GM12878 (cell line): Measurements from ENCODE around the gene ADD2. TPM values are rescaled to one million over a fixed set of nuclear protein-coding genes. Genes with fewer than 3 reads are reported as not detected.

Experiments
- ATAC-seq: fragments of 200-7000 bp; cut with Tn5 transposase; 3 replicates; pipeline ENCODE4 v1.9.1; 2020; ENCODE audit warnings: mild to moderate bottlenecking, moderate library complexity
- BruUV-seq: library from RNA; stranded (reverse); fragments of 400-500 nt; replicated peaks from 2 replicates; lab custom pipeline; 2021; lab: Mats Ljungman, UMichigan
- CTCF ChIA-PET: fragments of 300-600 bp; sonication (Branson Sonifier 250); formaldehyde crosslinking; extraction: SDS; loops from one replicate; lab custom pipeline; 2021; ENCODE audit warnings: inconsistent platforms; lab: Yijun Ruan, JAX
- POLR2A ChIA-PET: fragments of 350-600 bp; formaldehyde crosslinking; extraction: SDS; loops from one replicate; lab custom pipeline; 2021; ENCODE audit warnings: inconsistent platforms; lab: Charles Lee
- RAD21 ChIA-PET: fragments of 300-600 bp; sonication (Branson Sonifier 250); formaldehyde crosslinking; loops from one replicate; lab custom pipeline; 2023; ENCODE audit warnings: antibody characterized with exemption; ENCODE audit not compliant: unreplicated experiment; lab: Charles Lee
- SMC1A ChIA-PET: fragments of 300-600 bp; sonication (Branson Sonifier 250); formaldehyde crosslinking; loops from one replicate; lab custom pipeline; 2023; ENCODE audit not compliant: unreplicated experiment, uncharacterized antibody; lab: Charles Lee
- DNase-seq: peaks from one replicate; pipeline ENCODE4 v3.0.0-alpha.2; 2011; ENCODE audit warnings: low read depth, low spot score
- FAIRE-seq: peaks from 3 replicates; lab custom pipeline; 2011; peaks lifted over from hg19 to GRCh38; lab: Jason Lieb, UNC
- H2AFZ ChIP-seq: 2 replicates; pipeline ENCODE4 v1.6.0; 2011; ENCODE audit warnings: low read depth, low read length, control low read depth; ENCODE audit not compliant: control insufficient read depth
- H3K27ac ChIP-seq: 2 replicates; pipeline ENCODE4 v1.5.1; 2011; ENCODE audit warnings: control low read depth; ENCODE audit not compliant: control insufficient read depth, insufficient read depth
- H3K27me3 ChIP-seq, 2 experiments: replicated peaks in 1 of 2; 2 replicates each; pipeline versions ENCODE4 v1.6.0 to v1.6.1; 2011; ENCODE audit warnings: low read length in 1 of 2; ENCODE audit not compliant: control insufficient read depth in 2 of 2, insufficient read depth in 2 of 2
- H3K36me3 ChIP-seq, 2 experiments: 2 replicates each; pipeline ENCODE4 v1.5.1; 2011; ENCODE audit warnings: low read length in 1 of 2; ENCODE audit not compliant: control insufficient read depth in 2 of 2, insufficient read depth in 2 of 2
- H3K4me1 ChIP-seq: 2 replicates; pipeline ENCODE4 v1.6.1; 2011; ENCODE audit warnings: mild to moderate bottlenecking, low read length, moderate library complexity, mixed read lengths; ENCODE audit not compliant: control insufficient read depth, insufficient read depth
- H3K4me2 ChIP-seq: 2 replicates; pipeline ENCODE4 v1.6.0; 2011; ENCODE audit warnings: control low read depth; ENCODE audit not compliant: control insufficient read depth, insufficient read depth
- H3K4me3 ChIP-seq: fragments of 200-600 bp; sonication (generic); 2 replicates; pipeline ENCODE4 v1.5.1; 2016
- H3K79me2 ChIP-seq: 2 replicates; pipeline ENCODE4 v1.6.0; 2011; ENCODE audit warnings: low read length; ENCODE audit not compliant: control insufficient read depth, insufficient read depth
- H3K9ac ChIP-seq: 2 replicates; pipeline ENCODE4 v1.8.0; 2011; ENCODE audit warnings: low read length, control low read depth, mixed read lengths; ENCODE audit not compliant: control insufficient read depth, insufficient read depth
- H3K9me3 ChIP-seq: replicated peaks from 3 replicates; pipeline ENCODE4 v1.5.1; 2011; ENCODE audit warnings: mild to moderate bottlenecking, low read length; ENCODE audit not compliant: control insufficient read depth, insufficient read depth
- H4K20me1 ChIP-seq: 2 replicates; pipeline ENCODE4 v1.6.0; 2011; ENCODE audit not compliant: control insufficient read depth, insufficient read depth
- CHD1 ChIP-seq: IDR thresholded peaks from 2 replicates; pipeline ENCODE4 v1.6.1; 2012; ENCODE audit warnings: low read depth, low read length, improper control_type of control experiment
- EZH2 ChIP-seq: IDR thresholded peaks from 2 replicates; pipeline ENCODE4 v1.6.1; 2012; ENCODE audit warnings: low read depth, mild to moderate bottlenecking, control low read depth, inconsistent platforms, low read length, borderline replicate concordance; ENCODE audit not compliant: control insufficient read depth
- FOXK2 ChIP-seq: fragments of 450-650 bp; IDR thresholded peaks from 2 replicates; pipeline ENCODE4 v1.6.1; 2017; ENCODE audit warnings: mild to moderate bottlenecking, moderate library complexity
- HDAC6 ChIP-seq: fragments of 200-600 bp; sonication (generic); IDR thresholded peaks from one replicate; pipeline ENCODE4 v1.8.0; 2017; ENCODE audit warnings: antibody characterized with exemption; ENCODE audit not compliant: unreplicated experiment
- HSF1 ChIP-seq: fragments of 150-350 bp; IDR thresholded peaks from 2 replicates; pipeline ENCODE4 v1.6.1; 2014; ENCODE audit warnings: mild to moderate bottlenecking, low read depth, low read length
- IRF4 ChIP-seq: IDR thresholded peaks from 2 replicates; pipeline ENCODE4 v1.6.1; 2011; ENCODE audit warnings: low read depth, low read length
- MTA3 ChIP-seq: IDR thresholded peaks from 2 replicates; pipeline ENCODE4 v1.6.1; 2012; ENCODE audit warnings: low read length, inconsistent platforms, borderline replicate concordance
- NKRF ChIP-seq: fragments of 450-650 bp; conservative IDR thresholded peaks from 2 replicates; pipeline ENCODE4 v1.6.1; 2017; ENCODE audit warnings: mild to moderate bottlenecking, moderate library complexity
- NR2C1 ChIP-seq: fragments of 450-650 bp; IDR thresholded peaks from 2 replicates; pipeline ENCODE4 v1.6.1; 2017; ENCODE audit warnings: antibody characterized with exemption, mild to moderate bottlenecking, moderate library complexity
- POLR2AphosphoS2 ChIP-seq: IDR thresholded peaks from 2 replicates; pipeline ENCODE4 v1.6.1; 2011; ENCODE audit warnings: low read depth, mild to moderate bottlenecking, low read length, improper control_type of control experiment, moderate library complexity
- POLR2AphosphoS5 ChIP-seq: IDR thresholded peaks from 2 replicates; pipeline ENCODE4 v1.6.1; 2011; ENCODE audit warnings: mild to moderate bottlenecking, low read length, inconsistent platforms
- POU2F2 ChIP-seq: IDR thresholded peaks from 3 replicates; pipeline ENCODE4 v1.6.1; 2011; ENCODE audit warnings: low read depth, mild to moderate bottlenecking, low read length, borderline replicate concordance
- REST ChIP-seq: IDR thresholded peaks from 2 replicates; pipeline ENCODE4 v1.6.1; 2012; ENCODE audit warnings: mild to moderate bottlenecking, low read depth, low read length
- SIX5 ChIP-seq: IDR thresholded peaks from 2 replicates; pipeline ENCODE4 v1.6.1; 2011; ENCODE audit warnings: mild to moderate bottlenecking, low read depth, low read length, moderate library complexity; ENCODE audit not compliant: severe bottlenecking
- SREBF2 ChIP-seq: IDR thresholded peaks from 2 replicates; pipeline ENCODE4 v1.6.1; 2012; ENCODE audit warnings: mild to moderate bottlenecking, low read length
- SUZ12 ChIP-seq: fragments of 200-600 bp; sonication (generic); IDR thresholded peaks from one replicate; pipeline ENCODE4 v1.6.1; 2018; ENCODE audit warnings: antibody characterized with exemption, mild to moderate bottlenecking; ENCODE audit not compliant: unreplicated experiment
- TBL1XR1 ChIP-seq: IDR thresholded peaks from 2 replicates; pipeline ENCODE4 v1.6.1; 2012; ENCODE audit warnings: low read depth, low read length, improper control_type of control experiment
- TCF3 ChIP-seq: IDR thresholded peaks from 2 replicates; pipeline ENCODE4 v1.6.1; 2012; ENCODE audit warnings: low read depth, mild to moderate bottlenecking, low read length, borderline replicate concordance; ENCODE audit not compliant: insufficient read depth
- WRNIP1 ChIP-seq: IDR thresholded peaks from 2 replicates; pipeline ENCODE4 v1.6.1; 2011; ENCODE audit warnings: low read depth, low read length, improper control_type of control experiment, borderline replicate concordance
- ZNF384 ChIP-seq: IDR thresholded peaks from 2 replicates; pipeline ENCODE4 v1.6.1; 2012; ENCODE audit warnings: low read depth, mild to moderate bottlenecking, low read length, improper control_type of control experiment, borderline replicate concordance
- WGBS: methylation state at CpG from one replicate; pipeline ENCODE4 v1.1.6; 2016; ENCODE audit warnings: low lambda C conversion rate; ENCODE audit not compliant: insufficient replicate concordance, insufficient coverage; ENCODE audit errors: missing lambda C conversion rate; 5-methylcytosine and 5-hydroxymethylcytosine counted together
- in situ Hi-C: fragments of 300-500 bp; cut with MboI; formaldehyde crosslinking; loops from 9 replicates; pipeline ENCODE4 v1.14.3; 2018; ENCODE audit warnings: mixed read lengths
- intact Hi-C: fragments of 100-400 bp; cut with micrococcal nuclease; formaldehyde crosslinking; loops from one replicate; pipeline ENCODE4 v1.14.2; 2022; ENCODE audit not compliant: unreplicated experiment
- polyA plus RNA-seq, 11 experiments: library from polyadenylated mRNA; depleted of rRNA in 4 of 11; unstranded in 6 of 11; stranded (reverse) in 5 of 11; fragments of >200 nt; fragmentation: Nextera tagmentation in 4 of 11; fragmentation: Illumina TruSeq in 1 of 11; extraction: Ambion mirVana in 4 of 11; extraction: Trizol in 1 of 11; gene quantifications; 1 replicate in 1 of 11; 2 replicates in 10 of 11; pipeline versions ENCODE4 v1.2.1 to v1.2.3, GENCODE V29; 2011 to 2016; ENCODE audit warnings: inconsistent platforms in 2 of 11, missing spikeins in 2 of 11, low read depth in 1 of 11
- total RNA-seq, 4 experiments: library from RNA; depleted of rRNA in 3 of 4; stranded (reverse); fragments of >200 nt in 3 of 4; fragmentation: Illumina TruSeq in 1 of 4; extraction: Trizol in 1 of 4; gene quantifications; 2 replicates each; pipeline versions ENCODE4 v1.2.1 to v1.2.3, GENCODE V29; 2013 to 2021

The ADD2 gene
- total and polyA plus RNA-seq, 10 of the 15 experiments (the other 5 are each of a cell fraction or from before 2014, with no cell fraction given) = 0.05 to 0.13 (median 0.08) TPM; not detected in 7

- no peak for DNase-seq
- TF ChIP-seq POLR2AphosphoS5 (no peak), SREBF2 (no peak), WRNIP1 (no peak), HDAC6 (no peak), ZNF384 (no peak), EZH2 (no peak), IRF4 (no peak), TCF3 (no peak), MTA3 (no peak), POLR2AphosphoS2 (no peak), REST (no peak), CHD1 (no peak), NR2C1 (no peak), HSF1 (no peak), NKRF (no peak), TBL1XR1 (no peak), FOXK2 (no peak), SUZ12 (no peak), SIX5 (no peak), POU2F2 (no peak)
- TF ChIP-seq, all 136 proteins: peak for 0
- Histone ChIP-seq H3K27me3 (peaks cover 0 to 5% of the 10 kb centered on the region in 2 experiments; a peak in 1 of 4 replicates), H3K4me1 (no peaks in the 10 kb centered on the region), H3K27ac (no peak overlapping the region), H2AFZ (no peak overlapping the region), H3K36me3 (no peaks in the 10 kb centered on the region), H3K9me3 (no peaks in the 10 kb centered on the region), H3K79me2 (no peaks in the 10 kb centered on the region), H3K4me2 (no peak overlapping the region), H3K4me3 (no peak overlapping the region), H4K20me1 (no peaks in the 10 kb centered on the region), H3K9ac (no peak overlapping the region)
- WGBS = 31% methylated on average over 3 of the region's 3 CpGs
- ChIA-PET CTCF (no interaction called here), SMC1A (no interaction called here), RAD21 (no interaction called here), POLR2A (no interaction called here)
- in situ Hi-C loops = no loop called here
- ATAC-seq (no peak), FAIRE-seq (no peak)
- intact Hi-C loops = no loop called here
- BruUV-seq = no TSS peak
Observed at GRCh38 chr2:70779491-70779890, 11.5 kb upstream of the ADD2 start.
